HUES48 (cell line): Measurements from ENCODE around the gene UBA6.

ENCODE experiments used
- H3K27ac ChIP-seq: one replicate; pipeline ENCODE4 v1.7.0; 2013; ENCODE audit warnings: low read depth, low read length, inconsistent platforms
- H3K27me3 ChIP-seq: 2 replicates; pipeline ENCODE4 v1.6.1; 2013; ENCODE audit warnings: mild to moderate bottlenecking, low read length; ENCODE audit not compliant: control insufficient read depth, insufficient read depth
- H3K36me3 ChIP-seq: 2 replicates; pipeline ENCODE4 v1.6.1; 2013; ENCODE audit warnings: low read length; ENCODE audit not compliant: control insufficient read depth, insufficient read depth
- H3K4me1 ChIP-seq: 2 replicates; pipeline ENCODE4 v1.6.1; 2013; ENCODE audit warnings: mild to moderate bottlenecking, low read length; ENCODE audit not compliant: control insufficient read depth, insufficient read depth
- H3K4me3 ChIP-seq: 2 replicates; pipeline ENCODE4 v1.5.1; 2013; ENCODE audit warnings: mild to moderate bottlenecking, low read depth, low read length
- H3K9ac ChIP-seq: 2 replicates; pipeline ENCODE4 v1.6.1; 2013; ENCODE audit warnings: mild to moderate bottlenecking, low read depth, low read length, moderate library complexity
- H3K9me3 ChIP-seq: 2 replicates; pipeline ENCODE4 v1.6.1; 2013; ENCODE audit warnings: low read length; ENCODE audit not compliant: control insufficient read depth, insufficient read depth

Gene UBA6

DNA sequence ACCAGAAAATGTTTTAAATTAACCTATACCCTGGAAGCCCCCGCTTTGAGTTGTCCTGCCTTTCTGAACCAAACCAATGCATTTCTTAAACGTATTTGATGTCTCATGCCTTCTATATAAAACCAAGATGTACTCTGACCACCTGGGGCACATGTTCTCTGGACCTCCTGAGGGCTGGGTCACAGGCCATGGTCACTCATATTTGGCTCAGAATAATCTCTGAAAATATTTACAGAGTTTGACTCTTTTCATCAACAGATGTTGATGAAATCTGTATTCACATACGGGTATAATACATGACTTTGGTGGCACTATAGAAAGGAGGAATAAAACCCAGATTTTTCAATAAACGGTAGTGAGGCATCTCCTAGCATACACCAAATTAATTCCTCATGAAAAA, 86.8 kb downstream of the UBA6 start:
- Histone ChIP-seq H3K4me1 (no peaks in the 10 kb centered on the region), H3K27ac (no peak overlapping the region), H3K36me3 (peaks cover 36% of the 10 kb centered on the region), H3K9ac (no peak overlapping the region), H3K4me3 (no peak overlapping the region), H3K27me3 (no peaks in the 10 kb centered on the region), H3K9me3 (no peaks in the 10 kb centered on the region)

DNA sequence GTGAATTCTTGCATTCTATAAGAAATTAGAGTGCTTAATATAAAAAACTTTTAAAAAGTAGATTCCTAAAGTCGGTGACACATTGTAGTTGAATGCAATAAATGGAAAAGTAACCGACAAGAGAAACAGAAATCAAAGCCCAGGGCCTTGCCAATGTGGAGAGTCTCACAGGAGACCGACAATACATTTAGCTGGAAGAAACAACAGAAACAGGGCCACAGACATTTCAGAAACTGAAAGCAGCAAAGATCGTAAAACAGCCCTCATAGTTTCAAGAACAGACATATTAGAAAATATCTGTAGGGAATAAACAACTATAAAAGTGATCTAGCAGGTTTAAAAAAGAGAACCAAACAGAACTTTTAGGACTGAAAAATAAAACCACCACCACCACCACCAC, 92.9 kb downstream of the UBA6 start:
- no peaks in the 10 kb centered on the region for H3K4me1 ChIP-seq
- H3K36me3 ChIP-seq, result no peaks in the 10 kb centered on the region
- no peak overlapping the region for H3K4me3 ChIP-seq
- H3K9ac ChIP-seq, result no peak overlapping the region
- no peaks in the 10 kb centered on the region for H3K9me3 ChIP-seq
- H3K27me3 ChIP-seq, result no peaks in the 10 kb centered on the region
- H3K27ac ChIP-seq, result no peak overlapping the region

DNA sequence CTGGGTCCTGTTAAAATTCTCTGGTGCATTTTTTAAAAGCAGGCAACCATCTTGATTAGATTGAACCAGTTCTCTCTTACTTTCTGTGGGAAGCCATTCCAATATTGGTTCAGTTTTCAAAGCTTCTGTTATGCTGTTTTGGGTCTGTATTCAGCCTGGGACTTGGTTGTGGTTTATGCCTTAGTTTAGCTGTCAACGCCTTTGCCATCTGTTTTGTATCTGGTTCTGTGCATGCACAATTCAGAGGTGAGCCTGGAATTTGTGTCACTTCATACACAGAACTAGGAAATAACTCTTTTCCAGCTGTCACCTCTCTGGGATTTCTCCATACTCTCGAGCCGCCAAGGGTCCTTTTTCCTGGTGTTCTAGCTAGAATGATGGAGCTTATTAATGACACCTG, 96.2 kb downstream of the UBA6 start:
- Histone ChIP-seq H3K9ac (no peak overlapping the region), H3K4me1 (no peaks in the 10 kb centered on the region), H3K36me3 (no peaks in the 10 kb centered on the region), H3K4me3 (no peak overlapping the region), H3K27me3 (no peaks in the 10 kb centered on the region), H3K27ac (no peak overlapping the region), H3K9me3 (no peaks in the 10 kb centered on the region)

DNA sequence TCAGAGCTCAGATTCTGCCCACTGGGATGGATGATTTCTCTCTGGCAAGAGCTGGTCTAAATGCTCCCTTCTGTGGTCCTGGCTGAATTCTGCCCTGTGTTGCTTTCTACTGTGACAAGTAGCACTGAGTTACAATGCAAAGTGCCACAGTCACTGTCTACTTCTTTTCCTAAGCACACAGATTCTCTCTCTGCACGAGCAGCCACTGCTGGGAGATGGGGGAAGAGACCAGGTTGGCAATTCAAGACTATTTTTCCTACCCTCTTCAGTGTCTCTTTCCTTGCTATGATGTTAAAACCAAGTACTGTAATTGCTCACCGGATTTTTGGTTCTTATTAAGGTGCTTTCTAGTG, 97.0 kb downstream of the UBA6 start:
- 0 out of 2 replicates have a peak, but pooled peaks cover under 1% of the 10 kb centered on the region for H3K9me3 ChIP-seq
- H3K4me1 ChIP-seq, result no peaks in the 10 kb centered on the region
- no peak overlapping the region for H3K27ac ChIP-seq
- H3K4me3 ChIP-seq, result no peak overlapping the region
- H3K36me3 ChIP-seq, result no peaks in the 10 kb centered on the region
- no peak overlapping the region for H3K9ac ChIP-seq
- H3K27me3 ChIP-seq, result no peaks in the 10 kb centered on the region

DNA sequence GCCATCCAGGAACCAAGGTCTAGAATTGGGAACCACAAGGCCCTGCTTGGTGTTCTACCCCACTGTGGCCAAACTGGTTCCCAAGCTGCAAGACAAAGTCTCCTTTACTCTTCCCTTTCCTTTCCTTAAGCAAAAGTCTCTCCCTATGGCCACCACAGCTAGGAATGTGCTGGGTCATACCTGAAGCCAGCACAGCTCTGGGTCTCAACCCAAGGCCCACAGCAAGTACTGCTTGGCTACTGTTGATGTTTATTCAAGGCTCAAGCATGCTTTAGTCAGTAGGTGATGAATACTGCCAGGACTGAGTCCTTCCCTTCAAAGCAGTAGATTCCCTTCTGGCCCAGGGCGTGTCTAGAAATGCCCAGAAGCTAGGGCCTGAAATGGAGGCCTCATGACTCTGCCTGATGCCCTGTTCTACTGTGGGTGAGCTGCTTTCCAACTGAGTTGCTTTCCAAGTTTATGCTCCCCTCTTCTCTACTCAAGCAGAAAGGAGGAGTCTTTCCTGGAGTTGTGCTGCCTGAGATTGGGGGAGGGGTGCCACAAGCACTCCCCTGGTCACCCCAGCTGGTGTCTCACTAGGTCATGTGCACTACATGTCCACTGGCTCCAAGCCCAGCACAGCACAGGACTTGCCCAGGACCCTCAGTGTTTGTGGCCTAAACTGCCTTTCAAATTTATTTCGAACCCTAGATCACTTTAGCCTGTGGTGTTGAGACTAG, 97.5 kb downstream of the UBA6 start:
- Histone ChIP-seq H3K9ac (no peak overlapping the region), H3K36me3 (no peaks in the 10 kb centered on the region)

DNA sequence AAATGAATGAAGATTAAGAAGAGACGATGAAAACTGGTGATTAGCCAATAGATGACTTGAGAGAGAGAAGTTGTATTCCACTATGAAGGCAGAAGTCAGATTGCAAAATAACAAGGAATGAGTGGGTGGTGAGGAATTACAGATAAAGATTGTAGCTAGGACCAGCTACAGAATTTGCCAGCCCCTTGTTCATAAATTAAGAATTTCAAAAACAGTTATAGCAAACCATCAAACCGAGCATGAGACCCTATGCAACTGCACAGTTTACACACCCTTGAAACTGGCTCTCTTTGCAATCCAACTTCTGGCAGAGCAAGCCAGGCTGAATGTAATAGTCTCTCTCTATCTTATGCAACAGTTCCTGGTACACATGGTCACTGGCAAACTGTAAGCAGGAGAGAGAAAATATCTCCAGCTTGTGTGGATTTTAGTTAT, 107.2 kb downstream of the UBA6 start:
- Histone ChIP-seq H3K27me3 (no peaks in the 10 kb centered on the region), H3K27ac (no peak overlapping the region), H3K9ac (no peak overlapping the region), H3K36me3 (no peaks in the 10 kb centered on the region), H3K9me3 (peaks cover 18% of the 10 kb centered on the region), H3K4me3 (no peak overlapping the region), H3K4me1 (no peaks in the 10 kb centered on the region)

More for the DNA sequence above, 97.5 kb downstream of the UBA6 start:
- no peak overlapping the region for H3K27ac ChIP-seq
- H3K27me3 ChIP-seq, result no peaks in the 10 kb centered on the region
- no peaks in the 10 kb centered on the region for H3K4me1 ChIP-seq
- H3K4me3 ChIP-seq, result no peak overlapping the region
- peaks cover 6% of the 10 kb centered on the region; the same call in 1 of the 2 replicates for H3K9me3 ChIP-seq

DNA sequence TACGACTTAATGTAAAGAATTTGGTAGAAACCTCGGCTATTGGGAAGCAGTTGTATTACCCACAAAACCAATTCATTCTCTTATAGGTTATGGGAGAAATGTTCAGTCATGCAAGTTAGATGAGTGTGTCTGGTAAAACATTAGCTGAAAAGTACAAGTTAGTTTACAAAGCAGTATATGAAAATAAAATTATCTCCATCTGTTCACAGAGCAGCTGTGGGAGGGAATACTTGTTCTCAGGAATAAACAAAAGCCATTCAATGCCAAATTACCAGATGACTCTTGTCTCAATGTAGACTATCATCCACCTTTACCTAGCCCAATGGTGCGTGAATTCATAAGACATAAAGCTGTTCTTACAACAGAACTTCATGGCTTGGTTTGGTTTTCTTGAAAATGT, 113.8 kb downstream of the UBA6 start:
- Histone ChIP-seq H3K36me3 (no peaks in the 10 kb centered on the region), H3K27ac (no peak overlapping the region), H3K27me3 (no peaks in the 10 kb centered on the region), H3K9me3 (no peaks in the 10 kb centered on the region), H3K9ac (no peak overlapping the region), H3K4me3 (no peak overlapping the region), H3K4me1 (no peaks in the 10 kb centered on the region)

DNA sequence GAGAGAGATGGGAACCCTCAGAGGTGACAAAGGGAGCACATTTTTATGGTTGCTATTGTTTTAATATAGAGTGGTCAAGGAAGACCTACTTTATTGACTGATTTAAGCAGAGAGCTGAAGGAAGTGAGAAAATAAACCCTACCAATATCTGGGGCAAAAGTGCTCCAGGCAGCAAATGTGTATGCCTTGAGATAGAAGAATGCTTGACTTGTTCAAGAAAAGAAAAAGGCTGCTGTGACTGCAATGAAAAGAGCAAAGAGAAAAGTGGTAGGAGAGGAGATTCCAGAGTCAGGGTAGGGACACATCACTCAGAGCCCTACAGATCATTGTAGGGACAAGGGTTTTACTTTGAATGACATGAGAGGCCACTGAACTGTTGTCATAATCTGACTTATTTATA, 116.5 kb downstream of the UBA6 start:
- Histone ChIP-seq H3K4me1 (no peaks in the 10 kb centered on the region), H3K9me3 (no peaks in the 10 kb centered on the region), H3K36me3 (no peaks in the 10 kb centered on the region), H3K9ac (no peak overlapping the region), H3K4me3 (no peak overlapping the region), H3K27me3 (no peaks in the 10 kb centered on the region), H3K27ac (no peak overlapping the region)

DNA sequence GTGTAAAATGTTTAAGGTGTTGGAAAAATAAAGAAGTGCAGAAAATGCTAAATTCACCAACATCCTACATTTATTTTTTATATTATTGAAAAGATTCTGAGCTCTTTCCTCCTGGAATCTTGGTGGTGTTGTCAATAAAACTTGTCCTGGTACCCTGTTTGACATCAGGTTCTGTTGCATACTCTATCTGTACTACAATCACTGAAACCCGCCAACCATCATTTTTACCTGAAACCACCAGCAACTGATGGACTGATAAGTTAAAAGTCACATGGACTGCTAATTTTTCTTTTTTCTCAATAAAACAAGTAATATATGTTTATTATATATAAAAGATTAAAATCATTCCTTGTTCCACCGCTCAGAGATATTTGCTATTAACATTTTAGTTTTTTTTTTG, 119.0 kb downstream of the UBA6 start:
- Histone ChIP-seq H3K4me3 (no peak overlapping the region), H3K9ac (no peak overlapping the region), H3K9me3 (no peaks in the 10 kb centered on the region), H3K4me1 (no peaks in the 10 kb centered on the region), H3K27me3 (no peaks in the 10 kb centered on the region), H3K36me3 (no peaks in the 10 kb centered on the region), H3K27ac (no peak overlapping the region)

DNA sequence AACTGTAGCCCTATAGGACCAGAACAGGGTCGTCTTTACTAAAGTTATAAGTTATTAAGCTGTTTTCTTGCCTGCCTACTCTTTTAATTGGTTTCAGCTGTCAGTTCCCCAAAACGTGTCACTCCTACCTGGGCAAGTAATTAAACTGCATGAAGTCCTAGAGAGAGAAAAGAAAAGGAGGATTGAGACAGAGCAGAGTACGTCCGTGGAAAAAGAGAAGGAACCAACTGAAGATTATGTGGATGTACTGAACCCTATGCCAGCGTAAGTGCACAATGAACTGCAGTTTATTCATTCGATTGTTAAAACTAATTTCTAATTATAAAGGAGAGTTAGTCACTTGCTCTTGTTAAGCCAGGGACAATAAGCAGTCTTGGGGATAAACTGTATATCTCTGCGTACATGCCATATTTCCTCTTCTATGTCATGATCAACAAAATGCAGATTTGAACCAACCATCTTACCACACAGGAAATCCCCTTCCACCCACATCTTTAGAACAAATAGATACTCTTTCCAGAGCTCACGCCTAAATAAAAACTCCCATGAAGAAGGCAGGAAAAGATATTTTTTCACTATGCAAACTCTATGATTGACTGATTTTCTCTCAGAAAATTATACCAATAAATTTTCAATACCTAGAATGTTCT, 119.6 kb downstream of the UBA6 start:
- no peaks in the 10 kb centered on the region for H3K27me3 ChIP-seq
- no peak overlapping the region for H3K27ac ChIP-seq
- no peaks in the 10 kb centered on the region for H3K36me3 ChIP-seq
- H3K9me3 ChIP-seq, result no peaks in the 10 kb centered on the region
- no peaks in the 10 kb centered on the region for H3K4me1 ChIP-seq
- no peak overlapping the region for H3K9ac ChIP-seq
- H3K4me3 ChIP-seq, result no peak overlapping the region

DNA sequence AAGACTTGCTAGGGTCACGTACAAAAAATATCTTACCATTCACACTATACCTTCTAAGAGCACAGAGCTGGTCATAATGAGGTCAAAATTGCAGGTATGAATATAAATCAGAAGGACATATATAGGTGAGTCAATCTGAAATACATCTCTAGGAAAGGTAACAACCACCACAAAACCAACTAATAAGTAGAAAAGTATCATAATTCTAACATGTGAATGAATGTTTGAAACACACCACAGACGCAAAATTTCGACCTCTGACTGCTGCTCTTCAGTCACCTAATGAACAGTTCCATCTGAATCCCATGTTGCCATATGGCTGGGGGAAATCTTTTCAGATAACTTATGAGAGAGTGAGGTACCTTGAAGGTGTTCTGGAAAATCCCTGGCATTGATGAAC, 120.4 kb downstream of the UBA6 start:
- no peaks in the 10 kb centered on the region for H3K36me3 ChIP-seq
- H3K27ac ChIP-seq, result no peak overlapping the region
- peaks cover 2% of the 10 kb centered on the region; the same call in 1 of the 2 replicates for H3K4me1 ChIP-seq
- no peak overlapping the region for H3K4me3 ChIP-seq
- H3K9ac ChIP-seq, result no peak overlapping the region
- no peaks in the 10 kb centered on the region for H3K9me3 ChIP-seq
- H3K27me3 ChIP-seq, result no peaks in the 10 kb centered on the region
